NCI-H2227 (cell line): ENCODE results near the gene HCN2.

Source experiments
- DNase-seq: peaks from one replicate; lab custom pipeline; 2025; ENCODE audit not compliant: unreplicated experiment; lab: John Stamatoyannopoulos, UW

The HCN2 gene

DNA sequence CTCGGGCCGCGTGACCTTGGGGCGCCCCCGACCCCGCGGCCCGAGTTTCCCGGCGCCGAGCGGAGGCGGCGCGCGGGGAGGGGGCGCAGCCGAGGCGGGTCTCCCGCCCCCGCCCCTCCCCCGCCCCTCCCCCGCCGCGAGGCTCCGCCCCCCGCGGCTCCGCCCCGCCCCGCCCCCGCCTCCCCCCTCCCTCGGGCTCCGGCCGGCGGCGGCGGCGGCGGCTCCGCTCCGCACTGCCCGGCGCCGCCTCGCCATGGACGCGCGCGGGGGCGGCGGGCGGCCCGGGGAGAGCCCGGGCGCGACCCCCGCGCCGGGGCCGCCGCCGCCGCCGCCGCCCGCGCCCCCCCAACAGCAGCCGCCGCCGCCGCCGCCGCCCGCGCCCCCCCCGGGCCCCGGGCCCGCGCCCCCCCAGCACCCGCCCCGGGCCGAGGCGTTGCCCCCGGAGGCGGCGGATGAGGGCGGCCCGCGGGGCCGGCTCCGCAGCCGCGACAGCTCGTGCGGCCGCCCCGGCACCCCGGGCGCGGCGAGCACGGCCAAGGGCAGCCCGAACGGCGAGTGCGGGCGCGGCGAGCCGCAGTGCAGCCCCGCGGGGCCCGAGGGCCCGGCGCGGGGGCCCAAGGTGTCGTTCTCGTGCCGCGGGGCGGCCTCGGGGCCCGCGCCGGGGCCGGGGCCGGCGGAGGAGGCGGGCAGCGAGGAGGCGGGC is at the start of gene HCN2:
TSS of gene HCN2 (plus strand) at position 189 of the 703 bp plus-strand sequence. CDS start at position 254, 65 bp downstream.
- no peak for DNase-seq

DNA sequence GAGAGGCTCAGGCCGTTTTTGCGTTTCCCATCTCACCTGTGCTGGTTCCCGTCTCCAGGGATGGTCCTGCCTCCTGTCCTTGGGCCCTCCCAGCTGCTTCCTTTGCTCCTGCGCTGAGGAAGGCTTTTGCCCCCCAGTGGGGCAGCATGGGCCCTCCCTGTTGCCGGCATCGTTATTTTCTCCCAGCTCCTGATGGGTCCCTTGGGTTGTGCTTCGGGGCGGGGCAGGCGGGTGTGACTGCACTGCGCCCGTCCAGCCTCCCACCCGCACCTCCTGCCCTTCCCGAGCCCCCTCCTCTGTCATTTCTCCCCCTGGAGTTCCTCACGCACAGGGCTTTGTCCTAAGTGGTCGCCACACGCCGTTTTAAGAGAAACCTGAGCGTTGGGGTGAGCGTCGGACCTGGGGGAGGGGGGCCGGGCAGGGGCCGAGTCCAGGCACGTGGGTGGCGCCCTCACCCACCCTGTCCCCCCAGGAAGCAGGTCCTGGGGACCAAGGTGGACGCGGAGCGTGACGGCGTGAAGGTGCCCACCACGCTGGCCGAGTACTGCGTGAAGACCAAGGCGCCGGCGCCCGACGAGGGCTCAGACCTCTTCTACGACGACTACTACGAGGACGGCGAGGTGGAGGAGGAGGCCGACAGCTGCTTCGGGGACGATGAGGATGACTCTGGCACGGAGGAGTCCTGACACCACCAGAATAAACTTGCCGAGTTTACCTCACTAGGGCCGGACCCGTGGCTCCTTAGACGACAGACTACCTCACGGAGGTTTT is 48.6 kb upstream of the HCN2 start:
- DNase-seq: no peak

DNA sequence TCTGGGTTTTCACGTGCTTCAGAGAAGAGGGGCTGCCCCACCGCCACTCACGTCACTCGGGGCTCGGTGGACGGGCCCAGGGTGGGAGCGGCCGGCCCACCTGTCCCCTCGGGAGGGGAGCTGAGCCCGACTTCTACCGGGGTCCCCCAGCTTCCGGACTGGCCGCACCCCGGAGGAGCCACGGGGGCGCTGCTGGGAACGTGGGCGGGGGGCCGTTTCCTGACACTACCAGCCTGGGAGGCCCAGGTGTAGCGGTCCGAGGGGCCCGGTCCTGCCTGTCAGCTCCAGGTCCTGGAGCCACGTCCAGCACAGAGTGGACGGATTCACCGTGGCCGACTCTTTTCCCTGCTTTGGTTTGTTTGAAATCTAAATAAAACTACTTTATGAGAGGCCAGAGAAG is 48.0 kb upstream of the HCN2 start:
- no peak for DNase-seq

DNA sequence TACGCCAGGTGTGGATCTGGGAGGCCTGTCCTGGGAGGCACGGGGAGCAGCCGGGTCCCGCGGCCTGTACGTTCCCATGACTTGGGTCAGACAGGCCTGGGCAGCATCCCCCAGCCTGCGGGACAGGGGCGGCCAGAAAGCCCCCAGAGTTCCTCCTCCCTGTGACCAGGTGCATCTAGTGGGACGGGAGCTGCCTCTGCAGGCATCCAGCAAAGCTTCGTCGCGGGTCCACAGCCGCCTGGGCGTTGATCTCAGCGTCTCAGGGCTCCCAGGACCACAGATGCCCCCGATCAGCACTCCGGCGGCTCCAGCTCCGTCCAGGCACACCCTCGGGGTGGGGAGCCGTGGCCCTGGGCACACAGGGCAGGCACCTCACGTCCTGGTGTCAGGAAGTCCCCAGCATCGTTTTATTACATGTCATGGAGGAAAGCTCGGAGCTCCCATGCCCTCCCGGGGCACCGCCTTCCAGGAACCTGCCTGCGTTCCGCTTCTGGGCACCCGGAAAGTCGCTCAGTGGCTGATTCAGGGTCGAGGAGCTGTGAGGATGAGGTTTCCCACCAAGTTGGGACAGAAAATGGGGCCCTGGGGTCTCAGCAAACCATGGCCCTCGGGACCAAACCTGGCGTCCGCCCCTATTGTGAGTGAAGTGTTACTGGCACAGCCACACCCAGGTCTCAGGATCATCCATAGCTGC is 47.4 kb upstream of the HCN2 start:
- no peak for DNase-seq

DNA sequence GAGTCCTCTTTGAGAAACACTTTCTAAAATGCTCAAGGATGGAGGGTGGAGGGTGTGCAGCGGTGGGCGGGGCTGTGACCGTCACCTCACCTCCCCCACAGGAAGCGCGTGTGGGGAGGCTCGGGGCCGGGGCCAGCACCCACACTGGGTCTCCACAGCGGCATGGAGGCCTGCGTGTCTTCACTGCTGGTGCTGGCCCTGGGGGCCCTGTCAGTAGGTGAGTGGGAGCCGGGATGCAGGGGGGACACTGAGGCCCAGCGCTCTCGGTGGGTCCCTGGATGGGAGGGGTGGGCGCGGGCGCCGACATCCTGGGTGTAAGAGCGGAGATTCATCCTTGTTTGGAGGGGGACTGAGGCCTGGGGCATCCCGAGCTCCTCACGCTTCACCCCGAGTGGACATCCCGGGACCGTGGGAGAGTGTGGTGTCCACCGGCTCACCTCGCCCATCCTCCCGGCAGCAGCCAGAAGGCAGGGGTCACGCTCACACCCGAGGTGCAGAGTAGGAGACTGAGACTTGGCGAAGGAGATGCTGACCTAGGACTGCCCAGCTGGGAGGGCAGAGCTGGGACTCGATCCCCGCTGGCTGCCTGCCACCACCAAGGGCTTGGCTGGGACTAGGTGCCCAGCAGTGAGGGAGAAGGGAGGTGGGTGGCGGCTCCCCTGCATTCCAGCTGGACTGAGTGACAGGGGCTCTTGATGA is 45.6 kb upstream of the HCN2 start, which contains the start of gene GZMM:
TSS of gene GZMM (plus strand) at position 144 of the 699 bp plus-strand sequence. CDS start at position 163, 19 bp downstream.
- no peak for DNase-seq

DNA sequence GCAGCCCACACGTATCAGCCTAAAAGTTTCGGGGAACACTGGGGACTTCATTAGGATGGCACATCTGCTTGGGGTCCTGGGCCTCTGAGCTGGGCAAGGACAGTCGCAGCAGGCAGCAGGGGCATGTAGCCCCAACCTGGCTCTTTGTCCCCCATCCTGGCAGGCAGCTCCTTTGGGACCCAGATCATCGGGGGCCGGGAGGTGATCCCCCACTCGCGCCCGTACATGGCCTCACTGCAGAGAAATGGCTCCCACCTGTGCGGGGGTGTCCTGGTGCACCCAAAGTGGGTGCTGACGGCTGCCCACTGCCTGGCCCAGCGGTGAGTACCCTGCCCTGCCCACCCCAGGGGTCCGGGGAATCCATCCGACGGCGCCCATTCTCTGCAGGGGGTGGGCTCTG is 42.6 kb upstream of the HCN2 start:
- no peak for DNase-seq

DNA sequence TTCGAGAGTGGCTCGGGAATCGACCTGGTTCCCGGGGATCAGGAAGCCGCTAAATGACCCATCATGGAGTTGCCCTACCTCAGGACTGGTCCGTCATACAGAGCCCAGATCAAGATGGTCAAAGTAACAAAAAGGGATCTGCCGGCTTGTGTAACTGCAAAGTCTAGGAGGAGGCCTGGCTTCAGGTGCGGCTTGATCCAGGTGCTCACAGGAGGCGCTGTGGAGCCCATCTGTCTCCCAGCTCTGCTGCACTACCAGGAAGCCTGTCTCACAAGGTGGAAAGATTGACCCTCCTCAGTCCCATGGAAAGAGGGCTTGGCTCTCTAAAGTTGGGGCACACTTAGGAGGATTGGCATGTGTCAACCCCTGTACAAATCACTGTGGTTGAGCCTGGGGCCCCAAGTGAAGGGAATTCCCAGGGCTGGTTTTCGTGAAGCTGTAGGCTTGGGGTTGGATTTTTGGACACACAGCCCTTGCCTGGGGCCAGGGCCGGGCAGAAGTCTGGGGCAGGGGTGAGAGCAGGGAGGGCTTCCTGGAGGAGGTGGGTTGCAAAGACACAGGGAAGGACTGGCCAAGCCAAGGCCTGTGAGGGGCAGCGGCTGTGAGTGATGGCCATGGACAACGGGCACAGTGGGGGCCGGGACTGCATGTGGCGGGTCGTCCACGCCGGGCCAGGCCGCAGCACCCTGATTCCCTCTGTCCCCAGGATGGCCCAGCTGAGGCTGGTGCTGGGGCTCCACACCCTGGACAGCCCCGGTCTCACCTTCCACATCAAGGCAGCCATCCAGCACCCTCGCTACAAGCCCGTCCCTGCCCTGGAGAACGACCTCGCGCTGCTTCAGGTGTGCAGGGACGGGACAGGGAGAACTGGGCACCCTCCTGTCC is 41.6 kb upstream of the HCN2 start:
- DNase-seq: no peak

DNA sequence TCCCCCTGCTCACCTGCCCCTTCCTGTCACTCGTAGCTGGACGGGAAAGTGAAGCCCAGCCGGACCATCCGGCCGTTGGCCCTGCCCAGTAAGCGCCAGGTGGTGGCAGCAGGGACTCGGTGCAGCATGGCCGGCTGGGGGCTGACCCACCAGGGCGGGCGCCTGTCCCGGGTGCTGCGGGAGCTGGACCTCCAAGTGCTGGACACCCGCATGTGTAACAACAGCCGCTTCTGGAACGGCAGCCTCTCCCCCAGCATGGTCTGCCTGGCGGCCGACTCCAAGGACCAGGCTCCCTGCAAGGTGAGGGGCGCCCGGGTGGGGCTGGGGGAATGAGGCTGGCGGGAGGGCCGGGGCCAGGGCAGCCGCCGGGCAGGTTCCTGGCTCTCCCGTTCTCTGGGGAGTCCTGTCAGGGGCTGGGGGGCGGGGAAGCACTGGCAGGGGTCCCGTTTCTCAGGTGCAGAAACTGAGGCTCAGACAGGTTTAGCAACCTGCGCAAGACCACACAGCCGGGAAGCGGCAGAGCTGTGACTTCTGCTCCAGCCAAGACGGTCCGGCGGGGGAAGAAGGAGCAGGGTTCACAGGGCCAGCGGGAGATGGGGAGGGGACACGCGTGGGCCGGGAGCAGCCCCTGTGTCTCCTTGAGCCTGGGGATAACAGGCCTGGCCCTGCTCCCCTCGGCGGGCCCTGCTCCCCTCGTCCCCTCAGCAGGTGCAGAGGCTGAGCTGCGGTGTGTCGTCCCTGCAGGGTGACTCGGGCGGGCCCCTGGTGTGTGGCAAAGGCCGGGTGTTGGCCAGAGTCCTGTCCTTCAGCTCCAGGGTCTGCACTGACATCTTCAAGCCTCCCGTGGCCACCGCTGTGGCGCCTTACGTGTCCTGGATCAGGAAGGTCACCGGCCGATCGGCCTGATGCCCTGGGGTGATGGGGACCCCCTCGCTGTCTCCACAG is 40.5 kb upstream of the HCN2 start:
- no peak for DNase-seq

DNA sequence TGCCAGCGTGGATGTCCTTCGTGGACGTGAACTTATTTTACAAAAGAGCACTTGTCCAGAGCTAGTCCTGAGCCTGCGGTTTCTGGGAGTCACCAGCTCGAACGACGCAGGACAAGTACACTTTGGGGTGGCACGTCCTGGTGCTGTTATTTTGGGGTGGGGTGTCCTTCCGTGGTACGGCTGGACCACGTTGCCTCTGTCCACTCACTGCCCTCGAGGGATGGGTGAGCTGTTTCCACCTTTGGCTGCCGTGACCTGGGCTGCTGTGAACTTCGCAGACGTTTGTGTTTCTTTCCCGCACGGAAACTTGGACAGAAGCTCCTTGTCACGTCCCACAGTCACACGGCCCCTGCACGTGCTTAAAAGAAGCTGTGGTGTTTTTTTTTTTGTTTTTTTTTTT is 34.9 kb upstream of the HCN2 start:
- DNase-seq: no peak

DNA sequence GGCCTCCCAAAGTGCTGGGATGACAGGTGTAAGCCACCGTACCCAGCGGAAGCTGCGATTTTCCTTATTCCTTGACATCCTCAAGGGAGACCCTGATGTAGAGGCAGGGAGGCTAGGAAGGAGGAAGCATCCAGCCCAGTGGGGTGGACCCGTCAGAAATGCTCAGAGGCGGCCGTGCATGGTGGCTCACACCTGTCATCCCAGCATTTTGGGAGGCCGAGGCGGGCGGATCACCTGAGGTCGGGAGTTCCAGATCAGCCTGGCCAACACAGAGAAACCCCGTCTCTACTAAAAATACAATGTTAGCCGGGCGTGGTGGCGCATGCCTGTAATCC is 34.2 kb upstream of the HCN2 start:
- no peak for DNase-seq

DNA sequence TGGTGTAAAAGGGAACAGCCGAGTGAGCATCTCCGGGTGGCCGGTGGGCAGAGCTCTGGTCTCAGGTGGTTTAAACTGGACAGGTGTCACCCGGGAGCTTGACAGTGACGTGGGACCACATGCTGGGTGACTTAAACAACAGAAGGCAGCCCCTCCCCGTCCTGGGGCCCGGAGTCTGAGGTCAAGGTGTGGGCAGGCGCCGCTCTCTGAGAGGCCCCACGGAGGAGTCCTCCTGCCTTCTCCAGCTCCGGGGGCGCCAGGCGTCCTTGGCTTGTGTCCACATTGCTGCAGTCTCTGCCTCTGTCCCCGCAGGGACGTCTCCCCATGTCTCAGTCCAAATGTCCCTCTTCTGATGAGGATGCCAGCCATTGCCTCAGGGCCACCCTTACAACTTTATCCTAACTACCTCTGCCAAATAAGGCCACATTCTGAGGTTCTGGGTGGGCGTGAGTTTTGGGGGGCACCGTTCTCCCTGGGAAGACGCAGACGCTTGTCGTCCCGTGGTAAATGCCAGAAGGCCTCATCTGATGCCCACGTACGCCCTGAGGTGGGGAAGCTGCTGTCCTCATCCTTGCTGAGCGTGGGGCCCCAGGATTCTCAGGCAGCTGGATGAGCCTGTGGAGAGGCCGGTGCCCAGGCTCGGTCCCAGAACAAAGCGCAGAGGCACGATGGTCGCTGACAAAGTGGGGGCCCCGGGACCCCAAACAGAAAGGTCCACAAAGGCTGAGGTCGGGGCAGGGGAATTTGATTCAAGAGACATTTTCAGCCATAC is 32.9 kb upstream of the HCN2 start:
- DNase-seq: no peak

DNA sequence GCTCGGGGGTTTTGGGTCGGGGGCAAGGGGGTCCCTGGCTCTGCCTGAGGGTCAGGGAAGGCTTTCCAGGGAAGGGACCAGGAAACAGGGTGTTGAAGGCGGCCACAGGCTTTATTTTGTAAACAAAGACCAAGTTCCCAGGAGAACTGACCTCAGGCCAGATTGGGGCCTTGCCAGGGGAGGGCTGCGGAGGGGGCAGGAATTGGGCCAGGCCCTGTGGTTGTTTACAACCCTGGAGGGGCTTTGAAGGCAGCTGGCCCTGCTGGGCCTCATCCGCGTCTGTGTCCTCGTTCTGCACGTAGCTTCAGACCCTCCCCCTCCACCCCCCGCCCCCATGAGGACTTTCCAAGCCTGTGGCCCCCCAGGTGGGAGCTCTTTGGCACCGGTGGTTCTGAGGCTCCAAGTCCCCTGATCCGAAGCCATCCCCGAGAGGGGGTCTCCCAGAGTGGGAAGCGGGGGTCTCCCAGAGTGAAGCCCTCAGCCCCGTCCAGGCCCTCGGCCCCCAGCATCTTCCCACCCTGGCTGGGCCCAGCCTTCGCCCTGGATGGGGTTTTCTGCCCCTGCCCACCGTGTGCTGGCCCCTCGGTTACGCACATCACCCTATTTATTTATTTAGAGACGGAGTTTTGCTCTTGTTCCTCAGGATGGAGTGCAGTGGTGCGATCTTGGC is 30.8 kb upstream of the HCN2 start:
- no peak for DNase-seq

DNA sequence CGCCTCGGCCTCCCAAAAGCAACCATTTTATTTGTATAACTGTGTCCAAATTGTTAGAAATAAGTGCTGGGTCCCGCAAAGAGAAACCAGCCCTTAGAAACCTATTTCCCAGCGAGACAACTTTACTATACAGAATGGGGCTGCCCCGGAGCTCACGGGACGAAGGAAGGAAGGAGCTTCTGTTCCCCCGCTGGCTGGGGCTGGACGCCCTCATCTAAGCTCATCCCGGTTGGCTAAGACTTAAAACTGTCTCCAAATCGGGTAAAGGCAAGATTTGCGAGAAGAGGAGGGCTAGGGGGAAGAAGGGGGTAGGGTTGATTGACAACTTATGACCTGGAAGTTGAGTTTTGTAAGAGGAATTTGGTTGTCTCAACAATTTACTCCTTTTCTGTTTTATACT is 29.6 kb upstream of the HCN2 start:
- no peak for DNase-seq

DNA sequence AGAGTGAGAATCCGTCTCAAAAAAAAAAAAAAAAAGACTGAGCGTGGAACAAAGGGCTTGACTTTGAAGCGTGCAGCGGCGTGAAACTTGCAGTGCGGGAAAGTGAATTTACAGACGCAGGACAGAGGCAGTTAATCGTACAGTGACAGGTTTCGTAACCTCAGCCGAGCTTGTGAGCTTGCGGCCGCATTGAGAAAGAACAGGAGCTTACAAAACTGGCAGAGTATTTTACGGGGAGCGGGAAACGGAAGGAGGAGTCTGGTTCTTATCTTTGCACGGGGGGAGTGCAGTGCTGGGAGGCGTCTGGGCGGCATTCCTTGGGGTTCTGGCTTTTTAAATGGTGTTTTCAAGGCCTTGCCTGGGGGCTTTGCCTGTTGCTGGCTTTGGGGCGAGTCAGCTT is 23.3 kb upstream of the HCN2 start:
- no peak for DNase-seq

DNA sequence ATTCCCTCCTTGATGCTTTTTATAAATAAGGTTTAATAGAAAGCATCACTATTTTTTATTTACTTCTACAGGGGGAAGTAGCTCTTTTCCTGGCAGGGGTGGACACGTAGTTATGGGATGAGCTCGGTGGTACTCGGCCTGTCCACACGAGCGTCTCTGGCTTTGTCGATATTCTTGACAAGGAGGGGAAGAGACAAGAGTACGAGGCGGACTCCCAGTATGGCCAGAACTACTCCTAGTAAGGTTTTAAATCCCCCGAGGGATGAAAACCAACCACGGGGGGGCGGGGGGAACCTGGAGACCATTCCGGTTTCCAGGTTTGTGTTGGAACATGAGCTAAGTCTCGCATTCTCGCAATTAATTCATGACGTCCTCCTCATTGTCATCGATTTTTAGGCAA is 22.8 kb upstream of the HCN2 start:
- DNase-seq: no peak

DNA sequence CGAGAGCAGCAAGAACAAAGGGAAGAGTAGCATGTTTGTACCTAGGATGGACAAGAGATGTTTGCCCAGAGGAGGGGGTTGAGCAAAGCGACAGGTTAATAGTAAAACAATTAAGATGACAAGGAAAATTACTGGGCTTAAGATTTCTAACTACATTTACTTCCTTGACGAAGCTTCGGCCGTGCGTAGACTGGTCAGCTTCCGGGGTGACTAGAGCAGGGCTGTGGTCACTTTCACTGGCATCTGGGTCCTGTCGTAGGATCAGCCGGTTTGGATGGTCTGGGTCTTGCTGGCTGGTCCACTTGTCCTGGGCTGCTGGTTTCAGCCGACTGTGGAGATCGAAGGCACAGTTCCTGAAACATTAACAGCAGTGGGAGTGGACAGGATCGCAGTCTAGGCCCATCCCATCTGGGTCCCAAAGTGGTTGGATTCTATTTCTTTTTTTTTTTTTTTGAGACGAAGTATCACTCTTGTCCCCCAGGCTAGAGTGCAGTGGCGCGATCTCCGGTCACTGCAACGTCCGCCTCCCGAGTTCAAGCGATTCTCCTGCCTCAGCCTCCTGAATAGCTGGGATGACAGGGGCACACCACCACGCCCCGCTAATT is 22.3 kb upstream of the HCN2 start:
- no peak for DNase-seq

DNA sequence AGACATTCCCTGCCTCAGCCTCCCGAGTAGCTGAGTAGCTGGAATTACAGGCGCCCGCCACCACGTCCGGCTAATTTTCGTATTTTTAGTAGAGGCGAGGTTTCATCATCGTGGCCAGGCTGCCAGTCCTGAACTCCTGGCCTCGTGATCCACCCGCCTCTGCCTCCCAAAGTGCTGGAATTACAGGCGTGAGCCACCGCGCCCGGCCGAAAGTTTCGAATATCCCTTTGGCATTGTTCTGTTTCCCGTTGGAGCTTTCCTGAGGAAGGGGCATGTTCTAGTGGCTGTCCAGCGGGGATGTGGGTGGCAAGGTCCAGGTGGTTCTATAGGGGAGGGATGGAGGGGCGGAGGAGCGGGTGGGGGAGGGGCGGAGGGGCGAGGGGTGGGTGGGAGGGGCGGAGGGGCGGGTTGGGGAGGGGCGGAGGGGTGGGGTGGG is 19.4 kb upstream of the HCN2 start:
- DNase-seq: no peak
